GM12872 (cell line): ENCODE results near the gene PLSCR1.

Experiments
- CTCF ChIP-seq: IDR thresholded peaks from 3 replicates; pipeline ENCODE4 v1.5.1; 2011; ENCODE audit warnings: low read depth, mild to moderate bottlenecking, low read length, moderate library complexity; ENCODE audit not compliant: insufficient read depth

The PLSCR1 gene

DNA sequence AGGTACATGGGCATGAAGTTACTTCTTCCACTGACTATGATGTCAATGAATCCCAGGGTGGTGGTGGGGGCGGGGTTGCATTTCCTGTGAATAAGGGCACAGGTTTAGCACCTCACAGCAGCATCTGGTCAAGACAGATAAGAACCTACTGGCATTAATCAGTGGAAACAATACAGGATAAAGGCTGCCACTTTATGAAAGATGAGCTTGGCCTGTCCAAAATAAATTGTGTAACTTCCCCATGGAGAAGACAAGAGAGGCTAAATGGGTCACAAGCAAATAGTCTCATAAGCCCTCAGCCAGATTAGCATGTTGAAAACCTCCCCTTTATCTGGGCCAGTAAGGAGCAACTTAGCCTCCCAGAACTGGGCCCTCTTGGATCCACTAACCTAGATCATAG lies 47.7 kb downstream of the PLSCR1 start:
- no peak for TF ChIP-seq CTCF

DNA sequence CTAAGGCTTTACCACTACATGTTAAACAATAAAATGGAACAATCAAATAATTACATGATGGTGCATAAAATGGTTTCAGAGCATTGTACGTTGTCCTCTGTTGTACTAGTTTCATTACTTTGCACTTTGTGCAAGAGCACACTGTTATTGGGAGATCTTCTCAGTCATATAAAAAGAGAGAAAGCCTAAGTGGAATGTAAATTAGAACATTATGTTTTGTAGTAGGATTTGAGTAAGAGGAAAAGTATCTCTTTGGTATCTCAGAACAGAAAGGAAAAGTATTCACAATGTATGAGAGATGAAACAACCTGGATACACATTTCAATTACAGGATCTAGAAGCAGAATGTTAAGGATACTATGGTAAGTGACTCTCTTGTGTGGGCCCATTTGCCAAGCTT lies 48.2 kb downstream of the PLSCR1 start:
- no peak for TF ChIP-seq CTCF

DNA sequence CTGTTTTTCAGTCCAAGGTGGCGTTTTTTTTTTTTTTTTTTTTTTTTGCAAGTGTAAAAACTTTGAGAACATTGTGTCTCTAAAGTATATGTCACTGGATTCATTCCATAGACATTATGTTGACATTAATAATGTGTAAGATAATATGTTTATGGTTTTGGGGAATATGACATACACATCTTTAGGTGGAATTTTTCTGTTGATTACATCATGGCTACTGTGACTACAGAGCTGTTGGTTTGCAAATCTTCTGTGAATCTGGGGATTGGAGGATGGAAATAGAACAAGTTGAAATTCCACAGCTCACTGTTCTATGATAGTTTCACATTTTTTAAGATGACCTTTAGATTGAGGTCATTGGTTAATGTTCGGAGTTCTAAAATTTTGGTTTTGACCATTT lies 50.6 kb downstream of the PLSCR1 start:
- TF ChIP-seq CTCF: no peak

DNA sequence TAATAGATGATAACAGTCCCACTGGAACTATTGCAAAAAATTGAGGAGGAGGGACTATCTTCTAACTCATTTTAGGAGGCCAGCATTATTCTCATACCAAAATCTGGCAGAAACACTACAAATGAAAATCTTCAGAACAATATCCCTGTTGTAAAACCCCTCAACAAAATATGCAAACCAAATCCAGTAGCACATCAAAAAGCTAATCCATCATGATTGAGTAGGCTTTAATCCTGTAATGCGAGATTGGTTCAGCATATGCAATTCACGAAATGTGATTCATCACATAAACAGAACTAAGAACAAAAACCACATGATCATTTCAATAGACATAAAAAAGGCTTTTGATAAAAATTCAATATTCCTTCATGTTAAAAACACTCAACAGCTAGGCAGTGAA lies 51.2 kb downstream of the PLSCR1 start:
- no peak for TF ChIP-seq CTCF

DNA sequence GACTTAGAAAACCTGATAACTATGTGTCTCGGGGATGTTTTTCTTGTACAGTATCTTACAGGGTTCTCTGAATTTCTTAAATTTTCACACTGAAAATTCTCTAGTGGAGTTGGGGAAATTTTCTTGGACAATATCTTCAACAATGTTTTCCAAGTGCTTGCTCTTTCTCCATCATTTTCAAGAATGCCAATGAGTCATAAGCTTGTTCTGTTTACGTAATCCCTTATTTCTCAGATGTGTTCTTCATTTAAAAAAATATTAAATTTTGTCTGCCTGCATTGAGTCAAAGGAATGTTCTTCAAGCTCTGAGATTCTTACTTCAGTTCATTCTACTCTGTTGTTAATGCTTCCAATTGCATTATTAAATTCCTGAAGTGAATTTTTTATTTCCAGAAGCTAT lies 53.1 kb downstream of the PLSCR1 start:
- no peak for TF ChIP-seq CTCF

DNA sequence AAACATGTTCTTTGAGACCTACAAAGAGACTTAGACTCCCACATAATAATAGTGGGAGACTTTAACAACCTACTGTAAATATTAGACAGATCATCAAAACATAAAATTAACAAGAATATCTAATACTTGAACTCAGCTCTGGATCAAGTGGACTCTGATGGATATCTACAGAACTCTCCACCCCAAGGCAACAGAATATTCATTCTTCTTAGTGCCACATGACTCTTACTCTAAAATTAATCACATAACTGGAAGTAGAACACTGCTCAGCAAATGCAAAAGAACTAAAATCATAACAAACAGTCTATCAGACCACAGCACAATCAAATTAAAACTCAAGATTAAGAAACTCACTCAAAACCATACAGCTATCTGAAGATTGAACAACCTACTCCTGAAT lies 59.1 kb downstream of the PLSCR1 start:
- TF ChIP-seq CTCF: no peak

DNA sequence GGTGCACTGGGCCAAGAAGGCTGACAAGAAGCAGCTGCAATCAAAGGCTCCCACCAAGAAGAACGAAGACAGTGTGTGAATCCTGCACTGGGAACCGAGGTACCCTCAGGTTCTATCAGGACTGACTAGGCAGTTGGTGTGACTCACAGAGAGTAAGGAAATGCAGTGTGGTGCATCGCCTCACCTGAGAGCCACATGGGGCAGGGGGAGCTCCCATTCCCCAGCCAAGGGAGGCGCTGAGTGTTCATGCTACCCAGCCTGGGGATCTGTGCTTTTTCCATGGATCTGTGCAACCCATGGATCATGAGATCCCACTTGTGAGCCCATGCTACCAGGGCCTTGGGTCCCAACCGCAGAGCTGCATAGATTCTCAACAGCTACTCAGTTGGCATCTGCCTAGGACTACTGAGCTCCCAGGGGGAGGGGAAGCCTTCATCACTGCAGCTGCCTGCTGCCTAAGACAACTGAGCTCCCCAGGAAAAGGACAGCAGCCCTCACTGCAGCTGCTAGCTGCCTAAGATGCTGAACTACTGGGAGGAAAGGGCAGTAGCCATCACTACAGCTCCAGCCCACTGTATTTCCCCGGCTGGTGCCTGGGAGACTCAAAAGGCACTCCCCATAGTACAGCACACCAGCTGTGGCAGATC lies 68.2 kb downstream of the PLSCR1 start:
- TF ChIP-seq CTCF: no peak
